ENCODE results near the gene PPP1R17. TPM values are rescaled to one million over a fixed set of nuclear protein-coding genes. Genes with fewer than 3 reads are reported as not detected.

Gene PPP1R17
- total RNA-seq, 4 donors from 2014 or later = not detected

- no peak for TF ChIP-seq CTCF (IDR thresholded peaks at IDR 0.05; ENCODE audit: low read depth)
These were observed 3.4 kb upstream of the PPP1R17 start for GRCh38 chr7:31683445-31684225.

GRCh38 chr7:31688372-31688771, 1.4 kb downstream of the PPP1R17 start:
- TF ChIP-seq CTCF (IDR thresholded peaks at IDR 0.05; ENCODE audit: low read depth) = no peak

- TF ChIP-seq CTCF (IDR thresholded peaks at IDR 0.05; ENCODE audit: low read depth) = no peak
These were observed 2.0 kb downstream of the PPP1R17 start for GRCh38 chr7:31688996-31689395.

GRCh38 chr7:31690935-31691334, 3.9 kb downstream of the PPP1R17 start:
- TF ChIP-seq CTCF (IDR thresholded peaks at IDR 0.05; ENCODE audit: low read depth) = no peak

GRCh38 chr7:31692451-31692850, 5.4 kb downstream of the PPP1R17 start:
- TF ChIP-seq CTCF (IDR thresholded peaks at IDR 0.05; ENCODE audit: low read depth) = no peak

- TF ChIP-seq CTCF (IDR thresholded peaks at IDR 0.05; ENCODE audit: low read depth) = no peak
These were observed 5.9 kb downstream of the PPP1R17 start for GRCh38 chr7:31692871-31693270.

GRCh38 chr7:31695859-31696614, 9.0 kb downstream of the PPP1R17 start:
- no peak for TF ChIP-seq CTCF (IDR thresholded peaks at IDR 0.05; ENCODE audit: low read depth)
